Ammon's horn (tissue), 1 donor: ENCODE results near the gene NFYA.

ENCODE experiments used
- DNase-seq: peaks from one replicate; pipeline ENCODE4 v3.0.0-alpha.2; 2016; ENCODE audit warnings: low spot score

Gene NFYA

DNA sequence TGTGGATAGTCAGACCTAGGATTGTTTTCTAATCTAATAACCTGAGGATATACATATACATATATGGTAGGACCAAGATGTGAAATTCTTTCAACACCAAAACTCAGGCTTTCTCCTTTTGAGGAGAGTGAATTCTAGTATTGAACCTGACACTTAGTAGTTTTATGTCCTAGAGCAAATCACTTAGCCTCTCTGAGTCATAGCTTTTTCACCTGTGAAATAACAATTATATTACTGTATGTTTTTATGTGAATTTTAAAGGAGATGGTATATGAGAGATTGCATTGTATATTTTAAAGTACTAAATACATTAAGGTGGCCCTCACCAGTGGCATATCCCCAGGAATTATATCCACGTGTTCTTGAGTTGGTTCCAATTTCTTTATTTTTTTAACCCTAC, 46.7 kb downstream of the NFYA start:
- DNase-seq: no peak

DNA sequence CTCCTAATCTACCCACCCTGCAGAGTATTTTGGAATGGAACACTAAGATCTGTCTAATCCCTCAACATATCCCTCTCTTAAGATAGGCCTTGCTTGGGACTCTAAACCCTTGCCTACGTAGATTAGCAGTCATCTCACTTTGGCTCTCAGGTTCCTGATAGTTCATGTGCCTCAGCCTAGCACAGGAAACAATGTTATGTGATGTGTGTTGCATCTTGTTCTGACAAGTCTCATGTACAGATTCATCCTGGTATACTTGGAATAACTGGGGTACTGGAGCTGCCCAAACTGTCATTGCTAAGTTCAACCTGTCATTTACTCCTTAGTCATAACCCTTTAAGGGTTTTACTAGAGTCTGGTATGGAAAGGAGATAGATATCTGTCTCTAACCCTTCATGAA, 47.3 kb downstream of the NFYA start:
- no peak for DNase-seq

DNA sequence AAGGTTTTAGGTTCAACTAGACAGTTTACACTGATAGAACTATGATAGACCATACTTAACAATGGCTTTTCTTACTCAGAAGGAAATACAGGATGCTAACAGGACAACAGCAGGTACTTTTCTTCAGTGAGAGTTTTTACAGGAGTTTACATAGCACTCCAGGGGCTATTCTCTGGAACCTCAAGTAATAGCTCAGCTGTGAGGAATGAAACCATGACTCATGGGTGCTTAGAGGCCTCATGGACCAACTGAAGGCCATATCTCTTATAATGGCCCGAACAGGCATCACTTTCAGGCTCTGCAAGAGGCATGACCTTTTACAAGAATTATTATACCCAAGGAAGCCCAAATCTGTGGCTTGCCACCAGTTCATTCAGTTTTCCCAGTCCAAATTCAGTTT, 49.6 kb downstream of the NFYA start:
- DNase-seq: no peak

DNA sequence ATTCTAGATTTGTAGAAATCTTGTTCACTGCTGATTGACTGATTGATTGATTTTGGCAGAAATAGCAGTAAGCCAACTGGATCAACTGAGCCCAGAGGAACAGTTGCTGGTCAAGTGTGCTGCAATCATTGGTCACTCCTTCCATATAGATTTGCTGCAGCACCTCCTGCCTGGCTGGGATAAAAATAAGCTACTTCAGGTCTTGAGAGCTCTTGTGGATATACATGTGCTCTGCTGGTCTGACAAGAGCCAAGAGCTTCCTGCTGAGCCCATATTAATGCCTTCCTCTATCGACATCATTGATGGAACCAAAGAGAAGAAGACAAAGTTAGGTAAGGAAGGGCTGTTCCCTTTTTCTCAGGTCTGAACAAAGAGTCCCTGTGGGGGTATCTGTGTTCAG, 50.1 kb downstream of the NFYA start:
- DNase-seq: no peak

DNA sequence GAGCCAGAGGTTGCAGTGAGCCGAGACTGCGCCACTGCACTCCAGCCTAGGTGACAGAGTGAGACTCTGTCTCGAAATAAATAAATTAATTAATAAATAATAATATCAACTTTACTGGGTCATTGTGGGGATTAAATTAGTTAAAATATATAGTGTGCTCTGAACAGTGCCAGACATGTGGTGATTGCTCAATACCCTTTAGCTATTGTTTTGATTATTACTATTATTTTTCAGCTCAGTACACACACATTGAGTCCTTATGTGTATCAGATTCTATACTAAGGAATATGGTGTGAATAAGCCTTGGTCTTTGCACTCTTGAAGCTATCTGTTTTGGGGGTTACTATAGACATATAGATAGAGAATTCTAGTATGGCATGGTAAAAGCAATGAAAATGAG, 52.5 kb downstream of the NFYA start:
- no peak for DNase-seq

DNA sequence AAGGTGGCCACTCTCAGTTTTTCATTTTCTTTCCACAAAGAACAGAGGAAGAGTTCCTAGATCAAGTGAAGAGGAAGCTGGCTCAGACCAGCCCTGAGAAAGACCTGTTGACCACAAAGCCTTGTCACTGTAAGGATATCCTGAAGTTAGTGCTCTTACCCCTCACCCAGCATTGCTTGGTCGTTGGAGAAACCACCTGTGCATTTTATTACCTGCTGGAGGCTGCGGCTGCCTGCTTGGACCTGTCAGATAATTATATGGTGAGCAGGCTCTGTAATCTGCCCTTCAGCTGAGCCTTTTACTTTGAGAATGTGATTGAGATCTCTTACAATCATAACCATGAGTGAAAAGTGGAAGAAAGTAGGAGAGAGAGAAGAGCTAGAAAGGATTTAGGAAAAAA, 59.5 kb downstream of the NFYA start:
- DNase-seq: no peak

DNA sequence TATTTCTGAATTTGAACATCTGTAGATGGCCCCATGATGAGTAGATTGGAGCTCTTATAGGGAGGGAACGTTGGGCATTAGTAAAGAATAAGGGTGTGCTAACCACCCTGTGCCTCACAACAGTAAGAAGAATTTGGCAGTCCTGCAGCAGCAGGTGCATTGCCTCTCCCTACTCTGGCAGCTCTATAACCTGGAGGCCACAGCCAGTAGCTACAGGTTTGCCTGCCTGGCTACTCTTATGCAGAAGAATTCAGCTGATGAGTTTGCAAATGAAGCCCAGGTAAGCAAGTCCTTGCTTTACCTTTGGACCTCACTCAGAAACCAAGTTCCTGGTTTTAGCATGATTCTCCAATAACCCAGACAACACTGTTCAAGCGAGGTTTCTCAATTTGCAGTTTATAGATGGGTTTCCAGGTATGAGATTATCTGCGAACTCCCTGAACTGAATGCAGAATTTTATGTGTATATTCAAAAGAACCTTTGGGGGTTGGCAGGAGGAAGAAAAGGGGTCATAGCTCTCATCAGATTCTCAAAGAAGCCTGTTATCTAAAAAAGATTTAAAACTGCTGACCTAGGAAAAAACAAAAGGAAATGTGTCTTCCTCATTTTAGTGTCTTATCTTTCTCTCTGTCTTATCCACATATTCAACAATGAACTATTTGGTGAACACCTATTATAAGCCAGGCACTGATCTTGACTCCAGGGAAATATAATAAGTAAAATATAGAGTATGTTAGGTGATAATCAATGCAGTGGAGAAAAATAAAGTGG, 62.5 kb downstream of the NFYA start:
- DNase-seq: no peak

DNA sequence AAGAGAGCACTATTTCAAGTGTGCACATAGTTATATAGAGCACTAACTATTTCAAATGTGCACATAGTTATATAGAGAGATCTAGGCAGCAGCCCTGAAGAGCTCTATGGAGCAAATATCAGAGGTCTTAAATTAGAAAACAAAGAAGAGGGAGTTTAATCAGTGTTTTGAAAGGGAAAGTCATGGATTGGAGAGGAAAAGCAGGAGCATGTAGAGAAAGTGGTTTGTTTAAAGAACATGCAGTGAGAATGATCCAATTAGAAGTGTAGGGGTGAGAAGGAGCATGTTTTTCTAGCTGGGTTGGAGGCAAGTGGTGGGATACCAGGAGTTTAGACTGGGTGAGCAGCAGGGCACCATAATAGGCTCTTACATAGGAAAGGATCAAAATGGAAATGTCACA, 64.1 kb downstream of the NFYA start:
- DNase-seq: no peak

DNA sequence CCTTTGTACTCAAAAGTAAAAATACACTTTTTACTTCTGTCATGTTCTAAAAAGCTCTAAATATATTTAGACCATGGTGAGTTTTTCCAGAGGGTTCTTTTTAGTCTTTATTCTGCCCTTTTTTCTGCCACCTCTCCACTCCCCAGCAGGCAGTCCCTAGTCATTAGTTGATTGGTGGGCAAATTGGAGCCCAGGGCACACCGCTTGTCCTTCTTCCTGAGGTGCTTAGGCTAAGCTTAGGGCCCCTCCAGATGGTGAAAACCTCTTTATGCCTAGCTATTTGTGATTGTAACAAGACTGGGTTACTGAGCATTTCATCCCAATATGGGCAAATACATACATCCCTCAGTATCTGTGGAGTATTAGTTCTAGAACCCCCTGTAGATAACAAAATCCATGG, 75.1 kb downstream of the NFYA start:
- no peak for DNase-seq
